Left ventricle myocardium inferior (tissue), 1 donor: ENCODE measurements around the gene RPL36AL. TPM values are rescaled to one million over a fixed set of nuclear protein-coding genes. Genes with fewer than 3 reads are reported as not detected.

Experiments used
- DNase-seq: peaks from one replicate; pipeline ENCODE4 v3.0.0-alpha.2; 2020
- H3K27ac ChIP-seq: fragments of 200-600 bp; replicated peaks from 2 replicates; pipeline ENCODE4 v1.8.0; 2021
- H3K27me3 ChIP-seq: fragments of 200-600 bp; 2 replicates; pipeline ENCODE4 v1.8.0; 2021; ENCODE audit warnings: low read depth
- H3K36me3 ChIP-seq: fragments of 200-600 bp; 2 replicates; pipeline ENCODE4 v1.8.0; 2021
- H3K4me1 ChIP-seq: fragments of 200-600 bp; 2 replicates; pipeline ENCODE4 v1.8.0; 2021
- H3K4me3 ChIP-seq: fragments of 200-600 bp; 2 replicates; pipeline ENCODE4 v1.8.0; 2021; ENCODE audit warnings: mild to moderate bottlenecking, moderate library complexity
- H3K9me3 ChIP-seq: fragments of 200-600 bp; replicated peaks from 2 replicates; pipeline ENCODE4 v1.8.0; 2021
- CTCF ChIP-seq: fragments of 200-600 bp; IDR thresholded peaks from 2 replicates; pipeline ENCODE4 v1.8.0; 2021; ENCODE audit warnings: antibody characterized with exemption, mild to moderate bottlenecking, borderline replicate concordance
- intact Hi-C: fragments of 100-400 bp; cut with micrococcal nuclease; formaldehyde crosslinking; loops from one replicate; pipeline ENCODE4 v1.11.0; 2022
- total RNA-seq: library from RNA; stranded (reverse); fragmentation: NEBNext Ultra II Directional; extraction: Animal tissue kit (Norgen Biotek cat#: 25700); gene quantifications from one replicate; pipeline ENCODE4 v1.2.1, GENCODE V29; 2021
- donor health status: DM: no; HTN: yes; CAD: no; lungs with severe emphysema.

RPL36AL gene
- total RNA-seq, 1 donor from 2014 or later = 141 TPM

DNA sequence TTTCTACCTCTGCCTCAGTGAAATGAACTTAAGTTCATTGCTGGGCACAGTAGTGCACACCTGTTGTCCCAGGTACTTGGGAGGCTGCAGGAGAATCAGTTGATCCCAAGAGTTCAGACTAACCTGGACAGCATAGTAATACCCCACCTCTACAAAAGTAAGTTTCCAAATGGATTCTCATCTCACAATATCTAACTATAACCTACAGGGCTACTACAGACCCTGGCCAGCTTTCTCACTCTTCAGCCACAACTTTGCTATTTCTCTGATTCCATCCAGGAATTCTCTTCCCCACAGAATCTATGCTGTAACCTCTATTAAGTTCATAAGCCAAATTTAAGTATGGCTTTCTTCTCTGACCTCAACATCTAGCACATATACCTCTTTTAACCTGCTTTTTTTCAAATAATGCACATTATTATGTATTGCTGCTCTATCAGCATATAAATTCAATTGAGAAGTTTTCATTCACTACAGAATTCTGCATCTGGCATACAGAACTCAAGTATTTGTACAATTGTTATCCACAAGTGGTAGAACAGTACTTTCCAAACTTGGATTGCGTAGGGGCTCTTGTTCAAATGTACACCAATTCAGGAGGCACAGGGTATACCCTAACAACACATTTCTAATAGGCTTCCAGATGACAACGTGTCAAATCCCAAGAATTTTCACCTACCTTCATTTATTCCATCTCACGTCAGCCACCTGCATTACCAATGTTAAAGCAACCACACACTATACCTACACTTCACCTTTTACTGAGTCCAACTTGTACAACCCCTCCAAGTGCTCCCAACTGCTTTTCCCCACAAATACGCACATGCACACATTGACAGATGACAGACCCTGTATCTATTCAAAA is 38.1 kb downstream of the RPL36AL start:
- Histone ChIP-seq H3K4me1 (peaks cover 27% of the 10 kb centered on the region), H3K36me3 (peaks cover 37% of the 10 kb centered on the region), H3K9me3 (no peaks in the 10 kb centered on the region), H3K4me3 (no peak overlapping the region), H3K27ac (no peak overlapping the region), H3K27me3 (no peaks in the 10 kb centered on the region)
- DNase-seq = no peak
- TF ChIP-seq CTCF = no peak
- intact Hi-C loops = no loop called here

DNA sequence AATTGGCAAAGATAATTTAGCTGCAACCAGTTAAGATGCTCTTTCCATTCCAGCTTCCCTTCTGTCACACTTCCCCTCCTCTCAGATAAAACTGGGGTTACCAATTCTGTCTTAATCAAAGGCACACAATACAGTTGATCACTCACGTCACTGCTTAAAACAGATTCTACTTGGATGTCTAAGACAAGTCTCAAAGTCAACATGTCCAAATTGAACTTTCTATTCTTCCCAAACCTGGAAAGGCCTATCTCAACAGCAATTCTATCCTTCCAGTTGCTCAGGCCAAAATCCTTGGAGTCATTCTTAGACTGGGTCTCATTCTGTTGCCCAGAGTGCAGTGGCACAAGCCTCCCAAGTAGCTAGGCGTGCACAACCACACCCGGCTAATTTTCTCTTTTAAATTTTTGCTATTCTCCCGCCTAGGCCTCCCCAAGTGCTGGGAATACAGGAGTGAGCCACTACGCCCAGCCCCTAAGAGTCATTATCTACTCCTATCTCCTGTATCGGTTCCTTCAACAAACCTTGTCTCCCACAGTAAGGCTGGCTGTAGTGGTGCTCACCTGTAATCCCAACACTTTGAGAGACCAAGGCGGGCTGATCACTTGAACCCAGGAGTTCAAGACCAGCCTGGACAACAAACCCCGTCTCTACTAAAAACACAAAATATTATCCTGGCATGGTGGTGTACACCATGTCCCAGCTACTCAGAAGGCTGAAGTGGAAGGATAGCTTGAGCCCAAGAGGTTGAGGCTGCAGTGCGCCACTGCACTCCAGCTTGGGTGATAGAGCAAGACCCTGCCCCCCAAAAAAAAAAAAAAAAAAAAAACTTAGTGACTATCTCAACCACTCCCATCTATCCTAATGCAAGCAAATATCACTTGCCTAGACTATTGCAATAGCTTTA is 39.0 kb downstream of the RPL36AL start:
- Histone ChIP-seq H3K27me3 (no peaks in the 10 kb centered on the region), H3K27ac (no peak overlapping the region), H3K4me3 (no peak overlapping the region), H3K4me1 (peaks cover 27% of the 10 kb centered on the region), H3K36me3 (peaks cover 46% of the 10 kb centered on the region), H3K9me3 (no peaks in the 10 kb centered on the region)
- no peak for DNase-seq
- intact Hi-C loops = no loop called here
- TF ChIP-seq CTCF = no peak

DNA sequence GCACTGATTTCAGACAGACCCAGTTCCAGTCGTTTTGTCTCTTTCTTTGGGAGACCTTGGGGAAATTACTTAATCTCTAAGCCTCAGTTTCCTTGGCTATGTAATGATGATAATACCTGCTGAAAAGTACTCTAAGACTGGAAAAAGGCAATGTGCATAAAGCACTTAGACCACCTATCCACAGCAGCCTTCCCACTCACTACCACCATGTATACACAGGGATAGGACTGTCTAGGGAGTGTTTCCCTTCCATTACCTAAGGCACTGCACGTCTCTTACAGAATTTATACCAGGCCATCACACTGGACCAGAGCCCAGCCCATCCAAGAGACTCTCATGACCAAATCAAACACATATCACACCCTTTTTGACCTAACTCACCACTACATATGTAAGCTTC is 40.6 kb downstream of the RPL36AL start:
- no peak for TF ChIP-seq CTCF
- H3K36me3 ChIP-seq = peaks cover 61% of the 10 kb centered on the region

GRCh38 chr14:49578141-49578540 is 42.3 kb downstream of the RPL36AL start:
- no peak for DNase-seq
- H3K27ac ChIP-seq = no peak overlapping the region
- H3K36me3 ChIP-seq = peaks cover 53% of the 10 kb centered on the region
- no peaks in the 10 kb centered on the region for H3K4me1 ChIP-seq
- intact Hi-C loops = no loop called here
- H3K27me3 ChIP-seq = no peaks in the 10 kb centered on the region
- no peak overlapping the region for H3K4me3 ChIP-seq
- no peak for TF ChIP-seq CTCF
- H3K9me3 ChIP-seq = no peaks in the 10 kb centered on the region

More for the DNA sequence above, 40.6 kb downstream of the RPL36AL start:
- Histone ChIP-seq H3K27me3 (no peaks in the 10 kb centered on the region), H3K4me1 (peaks cover 13% of the 10 kb centered on the region), H3K27ac (no peak overlapping the region), H3K4me3 (no peak overlapping the region), H3K9me3 (no peaks in the 10 kb centered on the region)
- intact Hi-C loops = no loop called here
- no peak for DNase-seq

- Histone ChIP-seq H3K9me3 (no peaks in the 10 kb centered on the region), H3K4me3 (no peak overlapping the region), H3K27me3 (no peaks in the 10 kb centered on the region), H3K36me3 (peaks cover 43% of the 10 kb centered on the region), H3K27ac (no peak overlapping the region), H3K4me1 (no peaks in the 10 kb centered on the region)
- no peak for DNase-seq
- intact Hi-C loops = no loop called here
- TF ChIP-seq CTCF = no peak
Measured at GRCh38 chr14:49574038-49574437, 46.4 kb downstream of the RPL36AL start.
